ENCODE results near the gene SHC3. TPM values are rescaled to one million over a fixed set of nuclear protein-coding genes. Genes with fewer than 3 reads are reported as not detected.
A peak's percentile ranks its signal among the peaks of the same experiment; 100 is the strongest.

SHC3 gene
- total and polyA plus RNA-seq, 2 donors (not counting 1 experiment from before 2014, with no cell fraction given) = 1.7 to 16.2 TPM

DNA sequence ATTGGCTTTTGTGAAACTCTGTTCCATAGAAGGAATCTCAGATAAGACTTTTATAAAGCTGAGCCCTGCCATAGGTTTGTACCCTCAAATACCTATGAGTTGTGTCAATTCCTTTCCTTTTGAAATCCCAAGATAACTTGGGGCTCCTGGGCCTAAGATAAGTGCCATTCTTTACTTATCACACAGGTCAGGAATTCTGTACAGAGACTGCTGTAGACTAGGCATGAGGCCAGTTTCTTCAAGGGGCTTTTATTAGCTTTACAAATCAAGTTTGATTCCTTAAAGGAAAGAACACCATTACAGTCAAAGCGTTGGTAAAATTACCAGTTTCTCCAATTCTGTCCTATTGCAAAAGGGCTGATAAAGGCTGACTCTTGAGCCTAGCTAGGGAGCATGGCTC is 39.2 kb downstream of the SHC3 start:
- Histone ChIP-seq H3K4me1 (ENCODE audit: control insufficient read depth, extremely low read depth, insufficient read depth, low read length) (peaks cover 16% of the 10 kb centered on the region), H3K27me3 (ENCODE audit: control insufficient read depth, insufficient read depth, low read length) (no peaks in the 10 kb centered on the region), H3K36me3 (ENCODE audit: control insufficient read depth, insufficient read depth, low read length) (no peaks in the 10 kb centered on the region), H2AFZ (ENCODE audit: low read length) (no peak overlapping the region), H3K27ac (ENCODE audit: insufficient read depth, low read length) (peak overlapping the region; percentile 21), H3K9me3 (ENCODE audit: control insufficient read depth, insufficient read depth, low read depth, low read length) (no peaks in the 10 kb centered on the region), H3K9ac (ENCODE audit: insufficient read depth, low read length) (no peak overlapping the region), H3K79me2 (ENCODE audit: control insufficient read depth, insufficient read depth, low read length) (peaks cover 1% of the 10 kb centered on the region), H3K4me3 (replicated peaks in 1 of 4; ENCODE audit: control extremely low read depth in 1 of 4, insufficient read depth in 1 of 4, low read depth in 3 of 4, low read length in 4 of 4) (no peak overlapping the region), H4K20me1 (ENCODE audit: control insufficient read depth, extremely low read depth, insufficient read depth, low read length) (no peaks in the 10 kb centered on the region), H3K4me2 (ENCODE audit: extremely low read depth, insufficient read depth, low read length) (no peak overlapping the region)
- TF ChIP-seq EZH2 (IDR thresholded peaks at IDR 0.05; ENCODE audit: low read length, missing control alignments) = no peak
- no peak for TF ChIP-seq CTCF (conservative IDR thresholded peaks at IDR 0.05 in 1 of 2, IDR thresholded peaks at IDR 0.05 in 1 of 2; ENCODE audit: low read depth in 1 of 2, low read length in 2 of 2)
- DNase-seq (ENCODE audit: low read depth in 2 of 2) = peak in 1 of 2 donors; percentile 89

- Histone ChIP-seq H3K4me3 (replicated peaks in 1 of 4; ENCODE audit: control extremely low read depth in 1 of 4, insufficient read depth in 1 of 4, low read depth in 3 of 4, low read length in 4 of 4) (no peak overlapping the region), H3K79me2 (ENCODE audit: control insufficient read depth, insufficient read depth, low read length) (peaks cover 1% of the 10 kb centered on the region), H4K20me1 (ENCODE audit: control insufficient read depth, extremely low read depth, insufficient read depth, low read length) (no peaks in the 10 kb centered on the region), H2AFZ (ENCODE audit: low read length) (no peak overlapping the region), H3K36me3 (ENCODE audit: control insufficient read depth, insufficient read depth, low read length) (no peaks in the 10 kb centered on the region), H3K9ac (ENCODE audit: insufficient read depth, low read length) (no peak overlapping the region), H3K4me1 (ENCODE audit: control insufficient read depth, extremely low read depth, insufficient read depth, low read length) (peaks cover 16% of the 10 kb centered on the region), H3K27ac (ENCODE audit: insufficient read depth, low read length) (peak overlapping the region; percentile 63), H3K27me3 (ENCODE audit: control insufficient read depth, insufficient read depth, low read length) (no peaks in the 10 kb centered on the region), H3K9me3 (ENCODE audit: control insufficient read depth, insufficient read depth, low read depth, low read length) (no peaks in the 10 kb centered on the region), H3K4me2 (ENCODE audit: extremely low read depth, insufficient read depth, low read length) (no peak overlapping the region)
- TF ChIP-seq EZH2 (IDR thresholded peaks at IDR 0.05; ENCODE audit: low read length, missing control alignments) (no peak), CTCF (conservative IDR thresholded peaks at IDR 0.05 in 1 of 2, IDR thresholded peaks at IDR 0.05 in 1 of 2; ENCODE audit: low read depth in 1 of 2, low read length in 2 of 2) (no peak)
- DNase-seq (ENCODE audit: low read depth in 2 of 2) = peak in 1 of 2 donors; percentile 87
Measured at GRCh38 chr9:89138463-89139390, 39.9 kb downstream of the SHC3 start.

DNA sequence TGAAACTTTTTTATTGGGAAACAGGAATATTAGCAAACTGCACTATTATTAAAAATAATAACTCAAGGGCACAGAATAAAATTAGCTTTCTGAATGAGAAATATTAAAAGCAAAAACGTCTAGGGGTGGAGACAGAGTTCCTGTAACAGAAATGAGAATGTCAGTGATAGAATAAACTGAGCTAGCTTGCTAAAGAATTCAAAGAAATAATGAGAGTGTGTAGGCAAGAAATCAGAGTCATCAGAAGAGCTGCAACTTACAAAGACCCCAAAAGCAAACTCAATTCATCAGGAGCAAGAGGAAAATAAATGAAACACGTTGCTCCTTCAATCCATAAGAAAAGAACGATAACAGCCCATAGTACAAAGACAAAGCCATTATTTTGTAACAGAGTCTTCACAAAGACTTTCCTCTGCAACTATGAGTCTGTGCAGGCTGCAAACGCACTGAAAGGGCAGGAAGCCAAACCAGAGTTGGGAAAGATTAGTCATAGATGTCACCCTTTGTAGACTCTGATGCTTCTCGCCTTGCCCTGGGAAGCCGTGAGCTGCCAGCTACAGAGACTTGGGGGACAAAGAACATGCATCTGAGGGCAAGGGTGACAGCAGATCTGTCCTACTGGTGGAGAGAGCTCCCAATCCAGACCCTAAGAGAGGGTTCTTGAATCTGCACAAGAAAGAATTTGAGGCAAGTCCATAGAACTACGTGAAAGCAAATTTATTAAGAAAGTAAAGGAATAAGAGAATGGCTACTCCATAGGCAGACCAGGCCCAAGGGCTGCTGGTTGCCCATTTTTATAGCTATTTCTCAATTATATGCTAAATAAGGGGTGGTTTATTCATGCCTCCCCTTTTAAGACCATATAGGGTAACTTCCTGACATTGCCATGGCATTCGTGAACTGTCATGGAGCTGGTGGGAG is 40.8 kb downstream of the SHC3 start:
- H3K79me2 ChIP-seq (ENCODE audit: control insufficient read depth, insufficient read depth, low read length) = peaks cover 1% of the 10 kb centered on the region
- no peak overlapping the region for H2AFZ ChIP-seq (ENCODE audit: low read length)
- H3K27ac ChIP-seq (ENCODE audit: insufficient read depth, low read length) = peak overlapping the region; percentile 63

More for the DNA sequence above, 40.8 kb downstream of the SHC3 start:
- Histone ChIP-seq H3K36me3 (ENCODE audit: control insufficient read depth, insufficient read depth, low read length) (no peaks in the 10 kb centered on the region), H3K4me1 (ENCODE audit: control insufficient read depth, extremely low read depth, insufficient read depth, low read length) (peaks cover 16% of the 10 kb centered on the region), H3K9me3 (ENCODE audit: control insufficient read depth, insufficient read depth, low read depth, low read length) (no peaks in the 10 kb centered on the region), H3K27me3 (ENCODE audit: control insufficient read depth, insufficient read depth, low read length) (no peaks in the 10 kb centered on the region), H3K4me2 (ENCODE audit: extremely low read depth, insufficient read depth, low read length) (peak overlapping the region; percentile 54), H4K20me1 (ENCODE audit: control insufficient read depth, extremely low read depth, insufficient read depth, low read length) (no peaks in the 10 kb centered on the region), H3K9ac (ENCODE audit: insufficient read depth, low read length) (no peak overlapping the region), H3K4me3 (replicated peaks in 1 of 4; ENCODE audit: control extremely low read depth in 1 of 4, insufficient read depth in 1 of 4, low read depth in 3 of 4, low read length in 4 of 4) (peak overlapping the region in 1 of 4 experiments; percentile 13)
- no peak for TF ChIP-seq CTCF (conservative IDR thresholded peaks at IDR 0.05 in 1 of 2, IDR thresholded peaks at IDR 0.05 in 1 of 2; ENCODE audit: low read depth in 1 of 2, low read length in 2 of 2)
- no peak for TF ChIP-seq EZH2 (IDR thresholded peaks at IDR 0.05; ENCODE audit: low read length, missing control alignments)
- DNase-seq (ENCODE audit: low read depth in 2 of 2) = peak; percentile 96
